GM06990 (cell line): Measurements from ENCODE around the gene COL19A1.

Experiments
- DNase-seq: peaks from one replicate; pipeline ENCODE4 v3.0.0-alpha.2; 2011; ENCODE audit not compliant: insufficient read length; ENCODE audit errors: extremely low read depth
- H3K27me3 ChIP-seq: replicated peaks from 2 replicates; pipeline ENCODE4 v1.6.0; 2011; ENCODE audit warnings: low read length; ENCODE audit not compliant: control insufficient read depth, insufficient read depth
- H3K36me3 ChIP-seq: 2 replicates; pipeline ENCODE4 v1.5.1; 2011; ENCODE audit warnings: low read length; ENCODE audit not compliant: control insufficient read depth, insufficient read depth
- H3K4me3 ChIP-seq: replicated peaks from 2 replicates; pipeline ENCODE4 v1.5.1; 2011; ENCODE audit warnings: low read depth, mild to moderate bottlenecking, control low read depth, low read length
- TF ChIP-seq, protein P1 (sequence below): IDR thresholded peaks from 2 replicates; pipeline ENCODE4 v1.5.1; 2011; ENCODE audit warnings: low read length, control low read depth, mild to moderate bottlenecking, inconsistent platforms; ENCODE audit not compliant: insufficient read depth, poor library complexity, severe bottlenecking

Gene COL19A1

GRCh38 chr6:69835414-69836179, 30.8 kb upstream of the COL19A1 start:
- H3K36me3 ChIP-seq, result no peaks in the 10 kb centered on the region
- no peaks in the 10 kb centered on the region for H3K27me3 ChIP-seq
- TF ChIP-seq, protein P1, sequence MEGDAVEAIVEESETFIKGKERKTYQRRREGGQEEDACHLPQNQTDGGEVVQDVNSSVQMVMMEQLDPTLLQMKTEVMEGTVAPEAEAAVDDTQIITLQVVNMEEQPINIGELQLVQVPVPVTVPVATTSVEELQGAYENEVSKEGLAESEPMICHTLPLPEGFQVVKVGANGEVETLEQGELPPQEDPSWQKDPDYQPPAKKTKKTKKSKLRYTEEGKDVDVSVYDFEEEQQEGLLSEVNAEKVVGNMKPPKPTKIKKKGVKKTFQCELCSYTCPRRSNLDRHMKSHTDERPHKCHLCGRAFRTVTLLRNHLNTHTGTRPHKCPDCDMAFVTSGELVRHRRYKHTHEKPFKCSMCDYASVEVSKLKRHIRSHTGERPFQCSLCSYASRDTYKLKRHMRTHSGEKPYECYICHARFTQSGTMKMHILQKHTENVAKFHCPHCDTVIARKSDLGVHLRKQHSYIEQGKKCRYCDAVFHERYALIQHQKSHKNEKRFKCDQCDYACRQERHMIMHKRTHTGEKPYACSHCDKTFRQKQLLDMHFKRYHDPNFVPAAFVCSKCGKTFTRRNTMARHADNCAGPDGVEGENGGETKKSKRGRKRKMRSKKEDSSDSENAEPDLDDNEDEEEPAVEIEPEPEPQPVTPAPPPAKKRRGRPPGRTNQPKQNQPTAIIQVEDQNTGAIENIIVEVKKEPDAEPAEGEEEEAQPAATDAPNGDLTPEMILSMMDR, result peak; percentile 81
- no peak overlapping the region for H3K4me3 ChIP-seq
- DNase-seq, result peak; percentile 30

- Histone ChIP-seq H3K27me3 (no peaks in the 10 kb centered on the region), H3K36me3 (no peaks in the 10 kb centered on the region), H3K4me3 (no peak overlapping the region)
- DNase-seq, result no peak
- TF ChIP-seq, protein P1, result no peak
These were observed 24.5 kb upstream of the COL19A1 start for GRCh38 chr6:69841862-69842261.

GRCh38 chr6:69843189-69843588, 23.2 kb upstream of the COL19A1 start:
- TF ChIP-seq, protein P1, result no peak
- H3K27me3 ChIP-seq, result no peaks in the 10 kb centered on the region
- DNase-seq, result no peak

DNA sequence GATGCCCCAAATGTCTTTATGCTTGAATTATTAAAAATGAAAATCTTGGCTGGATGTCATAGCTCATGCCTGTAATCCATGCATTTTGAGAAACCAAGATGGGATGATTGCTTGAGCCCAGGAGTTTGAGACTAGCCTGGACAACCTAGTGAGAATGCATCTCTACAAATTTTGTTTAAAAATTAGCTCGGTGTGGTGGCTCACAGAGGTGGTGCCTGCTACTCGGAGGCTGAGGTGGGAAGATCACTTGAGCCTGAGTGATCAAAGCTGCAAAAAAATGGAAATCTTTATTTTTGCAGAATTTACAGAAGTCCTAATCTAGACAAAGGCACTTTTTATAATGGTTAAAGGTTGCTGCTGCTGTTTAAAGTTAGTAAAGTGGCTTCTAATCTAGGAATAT, 20.0 kb upstream of the COL19A1 start:
- TF ChIP-seq, protein P1, result no peak
- Histone ChIP-seq H3K4me3 (no peak overlapping the region), H3K36me3 (no peaks in the 10 kb centered on the region), H3K27me3 (no peaks in the 10 kb centered on the region)
- DNase-seq, result no peak

More at GRCh38 chr6:69843189-69843588, 23.2 kb upstream of the COL19A1 start:
- H3K4me3 ChIP-seq, result no peak overlapping the region
- no peaks in the 10 kb centered on the region for H3K36me3 ChIP-seq

DNA sequence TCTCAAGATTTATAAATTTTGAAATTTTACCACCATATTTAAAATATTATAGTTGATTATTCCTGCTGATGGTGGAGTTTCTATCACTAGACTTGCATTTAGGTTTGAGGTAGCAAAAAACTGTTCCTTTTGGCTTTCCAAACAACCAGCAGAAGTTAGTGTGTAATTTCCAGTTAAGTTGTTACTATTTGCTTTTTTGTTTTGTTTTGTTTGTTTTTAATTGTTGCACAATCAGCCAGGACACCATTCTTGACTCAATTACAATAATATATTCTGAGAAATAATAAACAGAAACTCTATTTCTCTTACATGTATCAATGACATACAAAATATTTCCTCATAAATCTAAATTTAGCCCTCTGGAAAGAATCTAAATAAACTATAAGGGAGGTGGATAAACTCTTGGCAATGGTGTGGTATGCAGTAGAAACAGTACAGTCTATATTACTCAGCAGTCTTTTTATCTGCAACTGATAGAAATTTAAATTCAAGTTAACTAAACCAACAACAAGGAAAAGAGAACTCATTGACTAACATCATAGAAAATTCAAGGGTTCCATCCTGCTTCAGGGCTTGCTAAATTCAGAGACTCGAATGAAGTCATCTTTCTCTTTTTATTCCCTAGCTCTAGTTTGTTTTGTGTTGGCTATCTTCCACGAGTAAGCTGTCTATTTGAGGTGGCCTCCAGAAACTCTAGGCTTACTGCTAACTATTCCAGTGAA, 19.4 kb upstream of the COL19A1 start:
- Histone ChIP-seq H3K27me3 (no peaks in the 10 kb centered on the region), H3K36me3 (no peaks in the 10 kb centered on the region), H3K4me3 (no peak overlapping the region)
- TF ChIP-seq, protein P1, result no peak
- no peak for DNase-seq
